Measurements from ENCODE around the gene NUDT2.

DNA sequence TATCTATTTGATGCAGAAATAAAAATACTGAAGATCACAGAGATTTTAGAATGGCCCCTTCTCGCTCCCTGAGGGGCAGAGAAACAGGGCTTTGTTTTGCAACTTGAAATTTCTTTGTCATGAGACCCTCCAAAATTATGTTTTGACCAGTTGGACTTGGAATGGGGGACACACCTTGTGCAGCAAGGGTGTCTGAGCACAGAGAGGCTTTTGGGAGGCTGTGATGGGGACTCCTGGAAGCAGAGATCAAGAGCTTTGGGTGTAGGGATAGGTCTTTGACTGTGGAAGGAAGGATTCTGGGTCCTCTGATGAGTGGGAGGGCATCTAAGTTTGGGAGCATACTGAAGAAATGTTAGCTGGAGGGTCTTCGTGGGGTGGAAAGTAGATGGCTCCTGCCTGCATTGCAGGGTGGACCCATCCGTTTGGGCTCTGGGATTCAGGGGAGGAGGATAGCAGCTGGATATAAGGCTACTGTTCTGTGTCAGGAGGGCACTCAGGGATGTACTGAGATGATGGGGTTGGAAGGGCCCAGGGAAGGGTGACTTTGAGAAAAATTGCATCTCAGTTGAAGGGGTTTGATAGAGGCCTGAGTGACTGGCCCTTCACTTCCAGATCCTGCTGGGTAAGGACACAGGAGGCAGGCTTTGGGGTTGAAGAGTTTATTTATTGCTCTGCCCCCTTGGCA lies 49.1 kb downstream of the NUDT2 start:
- no peak for TF ChIP-seq RAD21 (IDR thresholded peaks at IDR 0.05; ENCODE audit: low read length)
- TF ChIP-seq, protein P1, sequence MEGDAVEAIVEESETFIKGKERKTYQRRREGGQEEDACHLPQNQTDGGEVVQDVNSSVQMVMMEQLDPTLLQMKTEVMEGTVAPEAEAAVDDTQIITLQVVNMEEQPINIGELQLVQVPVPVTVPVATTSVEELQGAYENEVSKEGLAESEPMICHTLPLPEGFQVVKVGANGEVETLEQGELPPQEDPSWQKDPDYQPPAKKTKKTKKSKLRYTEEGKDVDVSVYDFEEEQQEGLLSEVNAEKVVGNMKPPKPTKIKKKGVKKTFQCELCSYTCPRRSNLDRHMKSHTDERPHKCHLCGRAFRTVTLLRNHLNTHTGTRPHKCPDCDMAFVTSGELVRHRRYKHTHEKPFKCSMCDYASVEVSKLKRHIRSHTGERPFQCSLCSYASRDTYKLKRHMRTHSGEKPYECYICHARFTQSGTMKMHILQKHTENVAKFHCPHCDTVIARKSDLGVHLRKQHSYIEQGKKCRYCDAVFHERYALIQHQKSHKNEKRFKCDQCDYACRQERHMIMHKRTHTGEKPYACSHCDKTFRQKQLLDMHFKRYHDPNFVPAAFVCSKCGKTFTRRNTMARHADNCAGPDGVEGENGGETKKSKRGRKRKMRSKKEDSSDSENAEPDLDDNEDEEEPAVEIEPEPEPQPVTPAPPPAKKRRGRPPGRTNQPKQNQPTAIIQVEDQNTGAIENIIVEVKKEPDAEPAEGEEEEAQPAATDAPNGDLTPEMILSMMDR (conservative IDR thresholded peaks at IDR 0.05; ENCODE audit: low read depth, low read length) = no peak
